Activated CD8-positive, alpha-beta memory T cell treated with anti-CD3 and anti-CD28 coated beads for 48 hours (primary cell): ENCODE measurements around the gene CFAP44.
"Not testable (repeated sequence)": the region's sequence is repeated elsewhere in the genome, so short reads cannot be mapped to it uniquely, and the experiment has no call there.

Source experiments
- DNase-seq, 3 experiments: peaks; one replicate each; pipeline ENCODE4 v3.0.0-alpha.2; 2020; ENCODE audit warnings: low read depth in 2 of 3, low spot score in 2 of 3

The CFAP44 gene

GRCh38 chr3:113441051-113441770 lies at the start of gene CFAP44:
Gene CFAP44, minus strand, starts transcription at chr3:113441493. Its CDS starts 7,829 bp downstream, at chr3:113433664.
- peak; percentile 17 to 27 (median 26) for DNase-seq

- DNase-seq = no peak
Observed at GRCh38 chr3:113485161-113485609, 43.9 kb upstream of the CFAP44 start.

- no peak for DNase-seq
Observed at GRCh38 chr3:113468539-113468938, 27.2 kb upstream of the CFAP44 start.

GRCh38 chr3:113461488-113461887 lies 20.2 kb upstream of the CFAP44 start:
- DNase-seq = no peak

GRCh38 chr3:113458554-113458953 lies 17.3 kb upstream of the CFAP44 start:
- not testable (repeated sequence) for DNase-seq

GRCh38 chr3:113455446-113455845 lies 14.2 kb upstream of the CFAP44 start:
- no peak for DNase-seq

- no peak for DNase-seq
Observed at GRCh38 chr3:113454630-113455029, 13.3 kb upstream of the CFAP44 start.

GRCh38 chr3:113454057-113454456 lies 12.8 kb upstream of the CFAP44 start:
- DNase-seq = no peak

GRCh38 chr3:113450911-113451310 lies 9.6 kb upstream of the CFAP44 start:
- DNase-seq = no peak

GRCh38 chr3:113439606-113440005 lies 1.7 kb downstream of the CFAP44 start:
- no peak for DNase-seq

- no peak for DNase-seq
Observed at GRCh38 chr3:113438224-113438623, 3.1 kb downstream of the CFAP44 start.

GRCh38 chr3:113437411-113437810 lies 3.9 kb downstream of the CFAP44 start:
- no peak for DNase-seq

GRCh38 chr3:113436809-113437208 lies 4.5 kb downstream of the CFAP44 start:
- no peak for DNase-seq

- DNase-seq = no peak
Observed at GRCh38 chr3:113431811-113432210, 9.5 kb downstream of the CFAP44 start.

GRCh38 chr3:113428581-113428980 lies 12.7 kb downstream of the CFAP44 start:
- DNase-seq = no peak

GRCh38 chr3:113423699-113424098 lies 17.6 kb downstream of the CFAP44 start:
- DNase-seq = no peak

- no peak for DNase-seq
Observed at GRCh38 chr3:113421082-113421481, 20.2 kb downstream of the CFAP44 start.

GRCh38 chr3:113409676-113410075 lies 31.6 kb downstream of the CFAP44 start:
- DNase-seq = no peak

- DNase-seq = no peak
Observed at GRCh38 chr3:113405180-113405579, 36.1 kb downstream of the CFAP44 start.

- no peak for DNase-seq
Observed at GRCh38 chr3:113404637-113405036, 36.7 kb downstream of the CFAP44 start.
